VCaP (cell line): ENCODE measurements around the gene KRIT1.

Experiments used
- H3K27ac ChIP-seq: fragments of 450-650 bp; 2 replicates; pipeline ENCODE4 v1.5.1; 2017
- CTCF ChIP-seq: fragments of 450-650 bp; conservative IDR thresholded peaks from 2 replicates; pipeline ENCODE4 v1.5.1; 2017; ENCODE audit warnings: mild to moderate bottlenecking, moderate library complexity

The KRIT1 gene

GRCh38 chr7:92244808-92245486, 767 bp downstream of the KRIT1 start:
- H3K27ac ChIP-seq: peak overlapping the region; percentile 92
- TF ChIP-seq CTCF: no peak

- TF ChIP-seq CTCF: no peak
- H3K27ac ChIP-seq: no peak overlapping the region
These were observed 2.7 kb downstream of the KRIT1 start for GRCh38 chr7:92242972-92243371.

- TF ChIP-seq CTCF: no peak
- no peak overlapping the region for H3K27ac ChIP-seq
These were observed 15.2 kb downstream of the KRIT1 start for GRCh38 chr7:92230547-92230946.

GRCh38 chr7:92228742-92229141, 17.0 kb downstream of the KRIT1 start:
- no peak for TF ChIP-seq CTCF
- no peak overlapping the region for H3K27ac ChIP-seq

GRCh38 chr7:92228100-92228499, 17.6 kb downstream of the KRIT1 start:
- no peak overlapping the region for H3K27ac ChIP-seq
- no peak for TF ChIP-seq CTCF

GRCh38 chr7:92226981-92227380, 18.7 kb downstream of the KRIT1 start:
- TF ChIP-seq CTCF: no peak
- no peak overlapping the region for H3K27ac ChIP-seq

GRCh38 chr7:92221766-92222165, 23.9 kb downstream of the KRIT1 start:
- no peak for TF ChIP-seq CTCF
- no peak overlapping the region for H3K27ac ChIP-seq
